Measurements from ENCODE around the gene C4orf54. TPM values are rescaled to one million over a fixed set of nuclear protein-coding genes. Genes with fewer than 3 reads are reported as not detected.

C4orf54 gene
- total and polyA plus RNA-seq, 2 experiments from 2014 or later = 0.06 TPM; not detected in 1

DNA sequence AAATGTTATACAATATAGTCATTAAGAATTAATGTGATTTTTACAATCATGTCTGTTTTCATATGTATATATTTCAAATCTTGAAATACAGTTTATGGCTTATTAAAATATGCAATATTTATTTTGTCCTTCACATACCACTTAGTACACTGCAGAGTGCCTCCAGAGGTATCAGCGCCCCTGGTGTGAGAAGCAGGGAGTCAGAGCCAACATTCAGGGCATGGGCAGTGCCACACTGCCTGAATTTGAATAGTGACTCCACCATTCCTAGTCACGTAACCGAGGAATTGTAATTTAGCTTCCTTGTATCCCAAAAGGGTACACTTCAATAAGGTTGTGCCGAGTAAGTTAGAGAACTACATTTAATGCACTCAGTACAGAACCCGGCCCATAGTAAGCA lies 4.3 kb upstream of the C4orf54 start:
- Histone ChIP-seq H3K27ac (no peak overlapping the region), H3K27me3 (no peaks in the 10 kb centered on the region), H3K9me3 (ENCODE audit: low read depth) (no peaks in the 10 kb centered on the region), H3K4me3 (no peak overlapping the region), H3K36me3 (no peaks in the 10 kb centered on the region), H3K4me1 (ENCODE audit: low read depth) (peaks cover 32% of the 10 kb centered on the region)
- TF ChIP-seq, protein P1, sequence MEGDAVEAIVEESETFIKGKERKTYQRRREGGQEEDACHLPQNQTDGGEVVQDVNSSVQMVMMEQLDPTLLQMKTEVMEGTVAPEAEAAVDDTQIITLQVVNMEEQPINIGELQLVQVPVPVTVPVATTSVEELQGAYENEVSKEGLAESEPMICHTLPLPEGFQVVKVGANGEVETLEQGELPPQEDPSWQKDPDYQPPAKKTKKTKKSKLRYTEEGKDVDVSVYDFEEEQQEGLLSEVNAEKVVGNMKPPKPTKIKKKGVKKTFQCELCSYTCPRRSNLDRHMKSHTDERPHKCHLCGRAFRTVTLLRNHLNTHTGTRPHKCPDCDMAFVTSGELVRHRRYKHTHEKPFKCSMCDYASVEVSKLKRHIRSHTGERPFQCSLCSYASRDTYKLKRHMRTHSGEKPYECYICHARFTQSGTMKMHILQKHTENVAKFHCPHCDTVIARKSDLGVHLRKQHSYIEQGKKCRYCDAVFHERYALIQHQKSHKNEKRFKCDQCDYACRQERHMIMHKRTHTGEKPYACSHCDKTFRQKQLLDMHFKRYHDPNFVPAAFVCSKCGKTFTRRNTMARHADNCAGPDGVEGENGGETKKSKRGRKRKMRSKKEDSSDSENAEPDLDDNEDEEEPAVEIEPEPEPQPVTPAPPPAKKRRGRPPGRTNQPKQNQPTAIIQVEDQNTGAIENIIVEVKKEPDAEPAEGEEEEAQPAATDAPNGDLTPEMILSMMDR (IDR thresholded peaks at IDR 0.05; ENCODE audit: low read depth, low read length) = no peak
- no peak for DNase-seq (ENCODE audit: low read depth in 1 of 2, low spot score in 1 of 2)

DNA sequence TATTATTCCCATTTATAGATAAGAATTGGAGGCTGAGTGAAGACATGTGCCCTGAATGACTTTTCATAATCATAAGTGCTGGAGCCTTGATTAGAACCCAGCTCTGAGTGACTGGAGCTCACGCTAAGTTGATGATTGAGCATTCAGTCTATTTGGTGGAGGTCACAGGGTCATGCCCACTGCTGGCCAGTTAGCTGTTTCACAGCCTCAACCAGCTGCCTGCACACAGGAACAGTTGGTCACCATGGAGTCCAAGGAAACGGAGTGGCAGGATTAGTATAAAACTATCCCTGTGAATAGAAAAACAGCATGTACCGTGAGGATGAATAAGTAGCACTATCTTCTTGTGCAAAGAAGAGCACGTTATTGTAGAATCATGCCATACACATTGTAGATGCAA lies 1.0 kb upstream of the C4orf54 start:
- no peaks in the 10 kb centered on the region for H3K27me3 ChIP-seq
- H3K9me3 ChIP-seq (ENCODE audit: low read depth) = no peaks in the 10 kb centered on the region
- peaks cover under 1% of the 10 kb centered on the region for H3K4me1 ChIP-seq (ENCODE audit: low read depth)
- no peak overlapping the region for H3K27ac ChIP-seq
- H3K36me3 ChIP-seq = no peaks in the 10 kb centered on the region
- H3K4me3 ChIP-seq = no peak overlapping the region
- DNase-seq (ENCODE audit: low read depth in 1 of 2, low spot score in 1 of 2) = no peak
- TF ChIP-seq, protein P1 (IDR thresholded peaks at IDR 0.05; ENCODE audit: low read depth, low read length) = no peak

DNA sequence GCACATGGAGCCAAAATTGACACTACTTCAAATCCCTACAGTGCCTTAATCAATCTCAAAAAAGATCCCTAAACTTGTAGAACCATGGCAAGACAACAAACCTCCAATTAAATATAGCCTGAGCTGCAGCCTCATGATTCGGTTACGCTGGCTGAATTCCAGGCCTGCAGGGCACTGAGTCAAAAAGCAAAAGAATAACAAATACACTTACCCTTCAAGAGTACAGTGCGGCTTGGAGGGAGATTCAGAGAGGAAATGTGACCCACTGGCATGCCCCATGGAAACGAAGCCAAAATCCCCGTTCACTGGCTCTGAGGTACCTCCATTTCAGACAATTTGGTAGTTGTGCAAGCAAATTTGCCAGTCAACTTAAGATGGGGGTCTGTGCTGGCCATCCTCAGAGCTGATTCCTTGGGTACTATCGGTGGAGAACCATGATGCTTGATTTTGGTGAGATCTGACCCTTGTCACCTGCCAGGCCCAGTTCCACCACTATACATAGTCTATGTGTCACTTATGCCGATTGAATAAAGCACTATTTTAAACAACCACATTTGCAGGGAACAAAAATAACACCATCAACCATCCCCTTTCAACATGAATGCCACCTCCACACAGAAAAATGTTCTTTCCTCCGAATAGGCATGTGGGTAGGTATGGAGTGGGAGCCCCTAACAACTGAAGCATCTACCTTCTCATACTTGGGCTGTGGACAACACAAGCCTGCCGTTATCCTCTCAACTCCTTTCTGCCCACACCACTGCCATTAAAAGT lies 2.1 kb downstream of the C4orf54 start:
- no peaks in the 10 kb centered on the region for H3K4me1 ChIP-seq (ENCODE audit: low read depth)
- H3K4me3 ChIP-seq = no peak overlapping the region
- TF ChIP-seq, protein P1 (IDR thresholded peaks at IDR 0.05; ENCODE audit: low read depth, low read length) = no peak
- no peaks in the 10 kb centered on the region for H3K27me3 ChIP-seq
- no peaks in the 10 kb centered on the region for H3K9me3 ChIP-seq (ENCODE audit: low read depth)
- no peaks in the 10 kb centered on the region for H3K36me3 ChIP-seq
- no peak overlapping the region for H3K27ac ChIP-seq
- DNase-seq (ENCODE audit: low read depth in 1 of 2, low spot score in 1 of 2) = peak in 1 of 2 donors; percentile 1

DNA sequence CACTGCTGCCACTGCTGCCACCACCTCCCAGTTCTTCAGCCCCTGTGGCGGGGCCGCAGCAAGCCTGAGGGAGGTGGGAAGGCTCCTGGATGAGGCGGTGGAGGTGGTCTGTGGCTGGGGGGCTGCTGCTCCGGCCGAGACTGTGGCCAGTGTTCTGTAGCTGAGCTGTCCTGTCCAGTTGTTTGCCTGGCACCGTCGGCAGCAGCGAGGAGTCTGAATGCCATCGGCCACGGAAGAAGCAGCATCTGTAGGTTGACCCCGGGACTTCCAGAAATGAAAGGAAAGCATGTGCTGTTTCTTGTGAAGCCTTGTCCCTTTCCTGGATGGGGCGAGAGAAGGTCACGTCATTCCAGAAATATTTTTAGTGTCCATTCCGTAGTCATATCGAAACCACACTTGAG lies 3.3 kb downstream of the C4orf54 start:
- H3K27ac ChIP-seq = no peak overlapping the region
- TF ChIP-seq, protein P1 (IDR thresholded peaks at IDR 0.05; ENCODE audit: low read depth, low read length) = no peak
- H3K27me3 ChIP-seq = no peaks in the 10 kb centered on the region
- no peak for DNase-seq (ENCODE audit: low read depth in 1 of 2, low spot score in 1 of 2)
- H3K4me1 ChIP-seq (ENCODE audit: low read depth) = no peaks in the 10 kb centered on the region
- H3K36me3 ChIP-seq = no peaks in the 10 kb centered on the region
- no peaks in the 10 kb centered on the region for H3K9me3 ChIP-seq (ENCODE audit: low read depth)
- H3K4me3 ChIP-seq = no peak overlapping the region

DNA sequence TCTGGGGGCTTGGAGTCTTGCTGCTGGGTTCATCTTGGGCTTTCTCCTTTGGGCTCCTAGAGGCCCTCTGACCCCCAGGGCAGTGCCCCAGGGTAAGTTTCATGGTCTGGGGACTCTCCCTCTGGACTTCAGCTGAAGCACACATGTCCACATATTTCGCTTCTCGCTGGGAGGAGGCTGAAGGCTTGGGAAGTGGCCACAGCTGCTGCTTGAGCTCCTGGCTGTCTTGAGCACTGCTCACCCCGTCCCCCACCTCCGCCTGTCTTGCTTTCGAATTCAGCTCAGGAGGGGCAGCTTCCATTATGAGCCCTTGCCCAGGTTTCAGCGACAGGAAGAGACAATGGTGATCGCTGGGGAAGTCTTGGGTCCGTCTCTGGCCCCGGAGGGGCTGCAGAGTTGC lies 3.7 kb downstream of the C4orf54 start:
- H3K9me3 ChIP-seq (ENCODE audit: low read depth) = no peaks in the 10 kb centered on the region
- H3K36me3 ChIP-seq = no peaks in the 10 kb centered on the region
- no peaks in the 10 kb centered on the region for H3K27me3 ChIP-seq
- H3K4me1 ChIP-seq (ENCODE audit: low read depth) = no peaks in the 10 kb centered on the region
- H3K4me3 ChIP-seq = no peak overlapping the region
- TF ChIP-seq, protein P1 (IDR thresholded peaks at IDR 0.05; ENCODE audit: low read depth, low read length) = no peak
- DNase-seq (ENCODE audit: low read depth in 1 of 2, low spot score in 1 of 2) = no peak
- no peak overlapping the region for H3K27ac ChIP-seq
